C4-2B (cell line): ENCODE measurements around the gene SCIN.
A peak's percentile ranks its signal among the peaks of the same experiment; 100 is the strongest.
"Not testable (repeated sequence)": the region's sequence is repeated elsewhere in the genome, so short reads cannot be mapped to it uniquely, and the experiment has no call there.

Experiments
- H3K27ac ChIP-seq: fragments of 450-650 bp; 2 replicates; pipeline ENCODE4 v1.5.1; 2017
- ZFX ChIP-seq: fragments of 450-650 bp; IDR thresholded peaks from 2 replicates; pipeline ENCODE4 v1.6.1; 2017
- TF ChIP-seq, protein P1 (sequence below): fragments of 450-650 bp; conservative IDR thresholded peaks from 2 replicates; pipeline ENCODE4 v1.5.1; 2017; ENCODE audit warnings: mild to moderate bottlenecking

The SCIN gene

DNA sequence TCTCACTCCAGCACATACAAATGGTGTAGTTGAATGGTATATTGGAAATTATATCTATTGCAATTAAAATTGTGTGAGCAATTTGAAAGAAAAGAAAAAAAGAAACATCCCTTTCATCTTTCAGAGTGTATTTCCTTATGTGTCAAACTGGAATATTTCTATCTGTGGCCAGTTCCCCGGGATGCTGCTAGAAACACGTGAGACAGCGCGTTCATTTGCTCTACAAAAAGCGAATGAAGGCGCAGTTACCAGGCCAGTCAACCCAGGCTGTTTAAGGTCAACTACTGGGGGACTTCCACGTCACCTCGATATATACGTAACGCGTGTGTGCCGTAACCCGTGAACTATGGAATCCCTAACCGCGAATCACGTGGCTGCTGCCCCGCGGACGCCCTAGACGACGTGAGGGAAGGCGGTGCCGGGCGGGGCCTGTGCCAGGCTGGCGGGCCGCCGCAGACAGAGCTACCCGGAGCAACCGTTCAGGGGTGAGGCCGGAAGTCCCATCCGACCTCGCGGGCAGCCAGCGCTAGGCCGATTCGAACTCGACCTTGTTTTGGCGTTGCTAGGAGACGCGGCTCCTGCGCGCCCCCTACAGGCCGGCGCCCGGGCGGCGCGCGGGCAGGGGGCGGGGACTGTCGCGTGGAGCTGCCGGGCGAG is 115.8 kb downstream of the SCIN start:
- H3K27ac ChIP-seq = peak overlapping the region; percentile 86
- no peak for TF ChIP-seq ZFX
- TF ChIP-seq, protein P1, sequence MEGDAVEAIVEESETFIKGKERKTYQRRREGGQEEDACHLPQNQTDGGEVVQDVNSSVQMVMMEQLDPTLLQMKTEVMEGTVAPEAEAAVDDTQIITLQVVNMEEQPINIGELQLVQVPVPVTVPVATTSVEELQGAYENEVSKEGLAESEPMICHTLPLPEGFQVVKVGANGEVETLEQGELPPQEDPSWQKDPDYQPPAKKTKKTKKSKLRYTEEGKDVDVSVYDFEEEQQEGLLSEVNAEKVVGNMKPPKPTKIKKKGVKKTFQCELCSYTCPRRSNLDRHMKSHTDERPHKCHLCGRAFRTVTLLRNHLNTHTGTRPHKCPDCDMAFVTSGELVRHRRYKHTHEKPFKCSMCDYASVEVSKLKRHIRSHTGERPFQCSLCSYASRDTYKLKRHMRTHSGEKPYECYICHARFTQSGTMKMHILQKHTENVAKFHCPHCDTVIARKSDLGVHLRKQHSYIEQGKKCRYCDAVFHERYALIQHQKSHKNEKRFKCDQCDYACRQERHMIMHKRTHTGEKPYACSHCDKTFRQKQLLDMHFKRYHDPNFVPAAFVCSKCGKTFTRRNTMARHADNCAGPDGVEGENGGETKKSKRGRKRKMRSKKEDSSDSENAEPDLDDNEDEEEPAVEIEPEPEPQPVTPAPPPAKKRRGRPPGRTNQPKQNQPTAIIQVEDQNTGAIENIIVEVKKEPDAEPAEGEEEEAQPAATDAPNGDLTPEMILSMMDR = peak; percentile 99

DNA sequence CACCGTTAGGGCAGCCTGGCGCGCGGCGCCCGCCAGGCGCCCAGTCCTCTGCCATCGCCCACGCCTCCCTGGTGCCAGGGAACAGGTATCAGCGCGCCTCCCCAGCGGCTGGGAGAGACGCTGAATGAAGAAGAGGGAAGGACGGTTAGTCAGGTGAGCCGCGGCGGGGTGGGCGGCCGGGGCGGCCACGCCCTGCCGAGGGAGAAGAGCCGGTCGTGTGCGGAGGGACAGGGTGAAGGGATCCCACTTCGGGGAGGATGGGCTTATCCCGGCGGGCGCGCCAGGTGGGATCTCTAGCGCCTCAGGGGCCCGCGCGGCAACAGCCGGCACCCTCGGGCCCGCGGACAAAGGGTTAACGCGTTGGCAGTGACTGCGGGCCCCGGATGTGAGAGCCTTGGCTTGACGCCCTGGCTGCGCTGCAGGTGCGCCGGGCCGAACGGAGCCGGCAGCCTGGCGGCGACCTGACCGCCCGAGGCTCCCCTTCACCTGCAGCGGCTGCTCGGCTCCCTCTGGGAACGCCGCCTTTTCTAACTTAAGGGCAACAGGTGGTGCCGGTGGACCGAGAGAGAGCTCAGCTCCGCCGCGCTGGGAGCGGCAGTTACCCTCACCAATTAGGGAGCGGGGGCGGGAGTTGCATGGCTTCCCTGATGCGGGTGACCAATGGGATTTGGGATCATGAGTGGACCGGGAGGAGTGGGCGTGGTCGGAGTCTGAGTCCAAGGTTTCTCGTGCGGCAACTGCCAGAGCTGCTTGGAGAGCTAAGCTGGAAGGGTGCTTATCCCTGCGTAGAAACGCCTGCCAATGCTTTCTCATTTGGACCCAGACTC is 116.6 kb downstream of the SCIN start, which contains the start of gene ARL4A:
Gene ARL4A (plus strand): TSS at position 743 of the 827 bp plus-strand sequence. CDS start 622 bp downstream, outside the sequence.
- H3K27ac ChIP-seq = peak within 1 kb of the TSS; percentile 86
- no peak for TF ChIP-seq ZFX
- TF ChIP-seq, protein P1 = peak; percentile 89

DNA sequence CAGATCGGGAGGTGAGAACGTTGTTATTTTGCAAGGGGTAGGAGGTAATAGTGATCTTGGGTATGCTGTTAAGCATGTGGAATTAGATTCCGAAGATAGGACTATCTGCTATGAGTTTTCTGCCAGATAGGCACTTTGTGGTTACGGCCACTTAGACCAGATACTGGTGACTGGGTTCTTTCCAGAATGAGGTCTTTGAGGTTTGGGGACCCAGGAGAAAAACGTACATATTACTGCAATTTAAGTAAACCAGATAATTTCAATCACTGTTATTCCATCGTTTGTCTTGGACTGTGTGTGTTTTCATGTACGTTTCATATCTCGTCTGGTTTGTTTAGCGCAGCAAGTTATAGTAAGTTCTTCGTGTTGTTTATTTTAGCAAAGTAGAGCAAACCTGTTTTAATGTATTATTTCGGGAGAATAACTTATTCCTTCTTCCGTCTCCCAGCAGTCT is 117.2 kb downstream of the SCIN start:
- TF ChIP-seq, protein P1 = no peak
- TF ChIP-seq ZFX = no peak
- H3K27ac ChIP-seq = peak overlapping the region; percentile 86

DNA sequence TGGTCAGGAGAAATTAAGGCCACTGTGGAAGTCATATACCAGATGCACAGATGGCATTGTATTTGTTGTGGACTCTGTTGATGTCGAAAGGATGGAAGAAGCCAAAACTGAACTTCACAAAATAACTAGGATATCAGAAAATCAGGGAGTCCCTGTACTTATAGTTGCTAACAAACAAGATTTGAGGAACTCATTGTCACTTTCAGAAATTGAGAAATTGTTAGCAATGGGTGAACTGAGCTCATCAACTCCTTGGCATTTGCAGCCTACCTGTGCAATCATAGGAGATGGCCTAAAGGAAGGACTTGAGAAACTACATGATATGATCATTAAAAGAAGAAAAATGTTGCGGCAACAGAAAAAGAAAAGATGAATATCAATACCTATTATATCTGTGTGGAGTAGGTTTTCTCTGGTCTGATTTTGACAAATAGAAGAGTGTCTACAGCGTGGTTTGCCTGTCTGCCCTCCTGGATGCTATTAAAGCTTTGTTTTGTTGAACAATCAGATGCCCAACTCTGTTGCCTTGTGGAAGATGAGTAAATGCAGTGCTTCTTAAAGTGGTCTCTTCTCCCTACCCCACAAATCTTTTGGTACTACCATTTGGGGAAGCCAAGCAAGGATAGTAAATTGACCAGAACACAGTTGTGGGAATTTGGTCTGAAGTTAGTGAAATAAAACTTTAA is 118.1 kb downstream of the SCIN start:
- H3K27ac ChIP-seq = not testable (repeated sequence)

DNA sequence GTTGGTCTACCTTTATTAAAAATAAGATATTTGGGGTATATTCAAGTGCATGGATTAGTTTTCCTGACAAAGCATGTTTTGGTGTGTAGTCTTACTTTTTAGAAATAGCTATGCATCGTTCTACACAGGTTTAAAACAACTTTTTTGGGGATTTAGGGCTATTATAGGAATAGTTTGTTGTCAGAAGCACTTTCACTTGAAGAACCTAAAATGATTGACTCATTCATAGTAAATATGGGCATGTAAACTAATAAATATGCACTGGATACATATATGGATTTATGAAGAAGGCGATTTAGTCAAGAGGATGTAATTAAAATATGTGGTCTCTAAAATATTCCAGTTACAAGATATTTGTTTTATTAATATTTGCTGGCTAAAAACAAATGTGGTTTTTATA is 118.9 kb downstream of the SCIN start:
- H3K27ac ChIP-seq = no peak overlapping the region
- TF ChIP-seq ZFX = no peak
- TF ChIP-seq, protein P1 = no peak

DNA sequence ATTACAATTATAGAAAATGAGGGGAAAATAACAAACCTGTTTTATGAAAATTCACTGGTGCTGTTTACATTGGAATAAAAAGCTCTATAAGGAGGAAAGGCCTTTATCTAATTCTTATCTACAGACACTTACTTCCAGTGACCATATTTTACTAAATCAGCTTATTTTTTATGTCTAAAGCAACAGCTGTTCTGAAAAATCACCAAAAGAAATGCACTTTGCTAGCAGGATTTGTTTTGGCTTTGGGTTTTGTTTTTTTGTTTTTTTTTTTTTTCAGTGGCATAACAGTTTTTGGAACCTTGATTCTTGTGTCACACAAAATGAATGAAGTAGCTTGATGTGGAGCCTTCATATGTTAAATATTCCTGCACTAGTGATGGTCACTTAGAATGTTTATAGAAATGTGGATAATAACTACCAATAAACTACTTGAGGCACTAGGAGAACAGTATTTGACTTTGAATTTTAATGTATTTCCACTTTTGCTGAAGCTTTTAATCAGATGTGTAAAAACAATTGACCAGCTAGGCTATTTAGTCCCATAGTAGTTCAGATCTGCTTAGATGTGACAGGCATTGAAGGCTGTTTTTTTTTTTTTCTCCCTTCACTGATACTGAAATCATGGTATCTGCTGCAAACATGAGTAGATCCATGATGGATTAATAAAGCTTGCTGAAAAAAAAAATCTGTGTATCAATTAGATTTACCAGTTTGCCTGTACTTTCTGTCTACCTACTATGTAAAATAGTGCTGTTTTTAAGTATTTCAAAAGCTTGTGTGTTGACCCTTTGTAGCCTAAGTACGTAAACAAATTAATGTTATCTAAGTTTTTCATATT is 119.7 kb downstream of the SCIN start:
- TF ChIP-seq, protein P1 = no peak
- TF ChIP-seq ZFX = no peak
- no peak overlapping the region for H3K27ac ChIP-seq

DNA sequence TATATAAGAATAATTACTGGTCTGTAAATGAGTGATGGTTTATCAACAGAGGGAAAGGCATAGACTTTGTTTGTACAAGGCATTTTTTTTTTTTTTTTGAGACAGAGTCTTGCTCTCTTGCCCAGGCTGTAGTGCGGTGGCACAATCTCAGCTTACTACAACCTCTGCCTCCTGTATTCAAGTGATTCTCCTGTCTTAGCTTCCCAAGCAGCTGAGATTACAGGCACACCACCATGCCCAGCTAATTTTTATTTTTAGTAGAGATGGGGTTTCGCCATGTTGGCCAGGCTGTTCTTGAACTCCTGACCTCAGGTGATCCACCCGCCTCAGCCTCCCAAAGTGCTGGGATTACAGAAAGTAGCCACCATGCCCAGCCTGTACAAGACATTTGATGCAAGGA is 120.9 kb downstream of the SCIN start:
- not testable (repeated sequence) for H3K27ac ChIP-seq
